ENCODE data around the gene HYOU1. TPM values are rescaled to one million over a fixed set of nuclear protein-coding genes. Genes with fewer than 3 reads are reported as not detected.

HYOU1 gene
- total and polyA plus RNA-seq, 2 experiments from 2014 or later = 48.2 to 229 TPM

DNA sequence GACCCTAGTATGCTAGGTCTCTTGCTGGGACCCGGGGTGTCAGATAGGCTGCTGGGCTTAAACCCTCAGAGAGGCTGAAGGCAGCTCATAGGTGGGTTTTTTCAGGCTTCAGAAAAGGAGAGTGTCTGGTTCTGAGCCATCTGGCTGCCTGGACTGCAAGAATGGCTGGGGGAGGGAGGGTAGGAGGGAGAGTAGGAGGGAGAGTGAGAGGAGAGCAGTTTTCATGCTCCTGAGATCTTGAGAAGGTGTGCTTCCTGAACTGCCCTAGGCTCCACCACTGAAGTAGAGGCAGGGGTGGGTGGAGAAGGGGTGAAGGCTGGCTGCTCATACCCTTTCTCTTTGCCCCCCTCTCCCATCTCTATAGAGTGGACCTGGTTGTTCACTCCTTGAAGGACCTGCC is 32.3 kb upstream of the HYOU1 start:
- Histone ChIP-seq H3K9me2 (ENCODE audit: insufficient read depth) (no peaks in the 10 kb centered on the region), H3K4me1 (ENCODE audit: insufficient read depth) (peaks cover 18% of the 10 kb centered on the region), H3K4me3 (no peak overlapping the region), H3K36me3 (ENCODE audit: insufficient read depth) (peaks cover 4% of the 10 kb centered on the region), H2AFZ (no peak overlapping the region), H3K27me3 (ENCODE audit: insufficient read depth) (no peaks in the 10 kb centered on the region), H3K4me2 (no peak overlapping the region), H3K27ac (ENCODE audit: low read depth) (no peak overlapping the region), H4K20me1 (replicated peaks; ENCODE audit: insufficient read depth) (peaks cover 29% of the 10 kb centered on the region; the same call in 1 of the 2 replicates), H3F3A (replicated peaks; ENCODE audit: low read depth) (peaks cover 38% of the 10 kb centered on the region), H3K79me2 (replicated peaks; ENCODE audit: insufficient read depth) (peaks cover 42% of the 10 kb centered on the region)
- TF ChIP-seq EZH2phosphoT487 (IDR thresholded peaks at IDR 0.05; ENCODE audit: unreplicated experiment) (no peak), ZNF331 (CRISPR knock-in tag; IDR thresholded peaks at IDR 0.05; ENCODE audit: low read depth) (no peak), ETS1 (IDR thresholded peaks at IDR 0.05) (no peak), POLR2AphosphoS5 (IDR thresholded peaks at IDR 0.05; ENCODE audit: low read depth) (no peak), REST (IDR thresholded peaks at IDR 0.05; ENCODE audit: unreplicated experiment) (no peak), JUNB (IDR thresholded peaks at IDR 0.05; ENCODE audit: unreplicated experiment) (no peak), ZNF462 (CRISPR knock-in tag; IDR thresholded peaks at IDR 0.05) (no peak), ZNF114 (CRISPR knock-in tag; IDR thresholded peaks at IDR 0.05) (no peak), EZH2 (IDR thresholded peaks at IDR 0.05; ENCODE audit: low read depth, unreplicated experiment) (no peak), NANOG (IDR thresholded peaks at IDR 0.05; ENCODE audit: borderline replicate concordance) (no peak), CREB1 (CRISPR knock-in tag; IDR thresholded peaks at IDR 0.05; ENCODE audit: low read depth) (no peak), STAT1 (IDR thresholded peaks at IDR 0.05; ENCODE audit: unreplicated experiment) (no peak)
- TF ChIP-seq, protein P1, sequence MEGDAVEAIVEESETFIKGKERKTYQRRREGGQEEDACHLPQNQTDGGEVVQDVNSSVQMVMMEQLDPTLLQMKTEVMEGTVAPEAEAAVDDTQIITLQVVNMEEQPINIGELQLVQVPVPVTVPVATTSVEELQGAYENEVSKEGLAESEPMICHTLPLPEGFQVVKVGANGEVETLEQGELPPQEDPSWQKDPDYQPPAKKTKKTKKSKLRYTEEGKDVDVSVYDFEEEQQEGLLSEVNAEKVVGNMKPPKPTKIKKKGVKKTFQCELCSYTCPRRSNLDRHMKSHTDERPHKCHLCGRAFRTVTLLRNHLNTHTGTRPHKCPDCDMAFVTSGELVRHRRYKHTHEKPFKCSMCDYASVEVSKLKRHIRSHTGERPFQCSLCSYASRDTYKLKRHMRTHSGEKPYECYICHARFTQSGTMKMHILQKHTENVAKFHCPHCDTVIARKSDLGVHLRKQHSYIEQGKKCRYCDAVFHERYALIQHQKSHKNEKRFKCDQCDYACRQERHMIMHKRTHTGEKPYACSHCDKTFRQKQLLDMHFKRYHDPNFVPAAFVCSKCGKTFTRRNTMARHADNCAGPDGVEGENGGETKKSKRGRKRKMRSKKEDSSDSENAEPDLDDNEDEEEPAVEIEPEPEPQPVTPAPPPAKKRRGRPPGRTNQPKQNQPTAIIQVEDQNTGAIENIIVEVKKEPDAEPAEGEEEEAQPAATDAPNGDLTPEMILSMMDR (conservative IDR thresholded peaks at IDR 0.05; ENCODE audit: low read depth in 2 of 2) = no peak
- ATAC-seq (no peak), DNase-seq (ENCODE audit: low spot score) (no peak)
- peaks cover 16% of the 10 kb centered on the region for H3K27me3 Mint-ChIP-seq (ENCODE audit: insufficient read depth, low read depth, poor library complexity)
- no peak overlapping the region for H3K27ac Mint-ChIP-seq
- no peak overlapping the region for H3K4me3 Mint-ChIP-seq
- H3K9me3 Mint-ChIP-seq = no peaks in the 10 kb centered on the region; the same call in 2 of the 3 replicates
- peaks cover 48% of the 10 kb centered on the region for H3K36me3 Mint-ChIP-seq (ENCODE audit: low read depth)
- H3K4me1 Mint-ChIP-seq = peaks cover 12% of the 10 kb centered on the region
